GM21515 (cell line): ENCODE measurements around the gene MTG1.
"Not testable (repeated sequence)": the region's sequence is repeated elsewhere in the genome, so short reads cannot be mapped to it uniquely, and the experiment has no call there.

Source experiments
- ATAC-seq: cut with Tn5 transposase; IDR thresholded peaks from one replicate; pipeline ENCODE4 v1.9.1; 2021; ENCODE audit not compliant: unreplicated experiment

The MTG1 gene

DNA sequence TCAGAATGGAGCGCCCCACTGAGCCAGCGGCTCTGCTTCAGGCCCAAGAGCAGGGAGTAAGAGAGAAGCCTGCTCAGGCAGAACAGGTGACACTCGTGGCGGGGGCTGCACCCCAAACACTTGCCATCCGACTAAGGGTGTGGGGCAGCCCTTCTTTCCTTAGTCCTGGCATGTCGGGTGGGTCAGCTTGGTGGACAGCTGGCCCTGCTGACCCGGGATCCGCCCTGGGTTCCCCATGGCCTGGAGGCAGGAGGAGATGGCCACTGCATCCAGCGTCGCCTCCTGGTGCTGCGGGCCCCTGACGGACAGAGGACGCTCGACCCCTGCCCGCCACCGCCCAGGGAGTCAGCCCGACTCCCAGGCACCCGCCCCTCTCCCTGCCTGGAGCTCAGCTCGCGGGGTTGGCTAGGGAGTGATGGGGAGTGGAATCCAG lies 16.1 kb upstream of the MTG1 start:
- ATAC-seq, result no peak

DNA sequence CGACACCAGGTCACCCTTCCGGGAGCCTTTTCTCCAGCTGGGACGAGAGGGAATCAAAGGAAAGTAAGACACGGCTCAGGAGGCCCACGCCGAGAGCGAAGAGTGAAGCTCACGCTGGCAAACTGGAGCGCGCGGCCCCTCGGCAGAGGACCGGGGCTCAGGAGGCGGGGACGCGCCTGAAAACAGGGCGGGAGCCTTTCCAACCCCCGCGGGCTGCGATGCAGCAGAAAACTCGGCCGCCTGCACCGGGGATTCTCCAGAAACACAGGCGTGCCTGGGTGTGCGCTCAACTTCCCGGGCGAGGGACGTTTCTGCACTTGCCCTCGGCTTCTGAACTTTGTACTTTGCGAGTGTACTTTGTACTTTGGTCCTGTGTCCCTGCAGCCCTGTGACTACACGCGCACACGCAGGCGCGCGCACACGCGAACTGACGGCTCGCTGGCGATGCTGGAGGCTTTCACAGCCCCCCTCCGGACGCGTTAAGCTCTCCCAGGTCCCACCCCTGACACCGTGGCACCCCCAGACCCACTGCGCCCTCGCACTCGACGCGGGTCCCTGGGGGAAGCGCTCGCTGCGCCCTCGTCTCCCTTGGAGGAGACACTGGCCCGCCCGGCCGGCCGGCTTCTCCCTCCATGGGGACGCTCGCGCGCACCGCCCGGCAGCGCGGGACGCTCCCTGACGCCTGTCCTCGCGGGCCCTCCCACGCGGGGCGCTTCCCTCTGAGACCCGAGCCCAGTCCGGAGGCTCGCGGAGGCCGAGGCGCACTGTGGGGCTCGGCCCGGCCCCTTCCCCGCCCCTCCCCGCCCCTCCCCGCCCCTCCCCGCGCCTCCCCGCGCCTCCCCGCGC lies 15.5 kb upstream of the MTG1 start:
- ATAC-seq, result peak; percentile 39

DNA sequence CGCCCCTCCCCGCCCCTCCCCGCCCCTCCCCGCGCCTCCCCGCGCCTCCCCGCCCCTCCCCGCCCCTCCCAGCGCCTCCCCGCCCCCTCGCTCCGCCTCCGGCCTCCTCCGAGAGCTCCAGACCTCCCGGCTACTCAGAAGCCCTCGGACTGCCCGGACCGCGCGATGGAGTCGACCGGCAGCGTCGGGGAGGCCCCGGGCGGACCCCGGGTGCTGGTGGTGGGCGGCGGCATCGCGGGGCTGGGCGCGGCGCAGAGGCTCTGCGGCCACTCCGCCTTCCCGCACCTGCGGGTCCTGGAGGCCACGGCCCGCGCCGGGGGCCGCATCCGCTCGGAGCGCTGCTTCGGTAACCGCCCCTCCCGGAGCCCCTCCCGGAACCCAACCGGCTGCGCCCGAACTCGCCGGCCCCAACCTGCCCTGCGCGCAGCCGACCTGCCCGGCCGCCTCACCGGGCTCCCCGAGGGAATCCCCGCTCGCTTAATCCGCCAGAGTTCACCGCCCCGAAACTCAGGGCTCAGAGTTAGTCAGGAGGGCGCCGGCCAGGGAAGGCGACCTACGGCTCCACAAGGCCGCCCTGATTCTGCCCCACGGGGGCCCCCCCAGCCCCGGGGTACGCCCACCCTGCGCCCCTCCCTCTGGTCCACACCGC lies 14.7 kb upstream of the MTG1 start, which contains the start of gene PAOX:
TSS of gene PAOX (plus strand) at position 111 of the 649 bp plus-strand sequence. CDS start at position 166, 55 bp downstream.
- peak; percentile 54 for ATAC-seq

GRCh38 chr10:133379801-133380666 lies 13.9 kb upstream of the MTG1 start:
- peak; percentile 2 for ATAC-seq

GRCh38 chr10:133381036-133381435 lies 12.9 kb upstream of the MTG1 start:
- no peak for ATAC-seq

GRCh38 chr10:133383551-133383950 lies 10.4 kb upstream of the MTG1 start:
- no peak for ATAC-seq

DNA sequence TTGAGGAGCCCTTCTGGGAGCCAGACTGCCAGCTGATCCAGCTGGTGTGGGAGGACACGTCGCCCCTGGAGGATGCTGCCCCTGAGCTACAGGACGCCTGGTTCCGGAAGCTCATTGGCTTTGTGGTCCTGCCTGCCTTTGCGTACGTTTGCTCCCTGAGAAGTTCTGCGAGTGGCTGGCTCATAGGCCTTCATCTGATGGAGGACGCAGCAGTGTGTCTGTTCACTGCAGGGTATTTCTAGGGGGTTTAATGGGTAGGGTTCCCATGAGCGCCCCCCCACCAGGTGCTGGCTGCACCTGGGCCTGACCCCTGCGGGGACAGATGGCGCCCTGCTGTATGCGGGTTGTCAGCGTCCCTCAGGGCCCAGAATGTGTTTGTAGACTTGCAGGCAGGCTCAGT lies 9.9 kb upstream of the MTG1 start:
- ATAC-seq, result no peak

DNA sequence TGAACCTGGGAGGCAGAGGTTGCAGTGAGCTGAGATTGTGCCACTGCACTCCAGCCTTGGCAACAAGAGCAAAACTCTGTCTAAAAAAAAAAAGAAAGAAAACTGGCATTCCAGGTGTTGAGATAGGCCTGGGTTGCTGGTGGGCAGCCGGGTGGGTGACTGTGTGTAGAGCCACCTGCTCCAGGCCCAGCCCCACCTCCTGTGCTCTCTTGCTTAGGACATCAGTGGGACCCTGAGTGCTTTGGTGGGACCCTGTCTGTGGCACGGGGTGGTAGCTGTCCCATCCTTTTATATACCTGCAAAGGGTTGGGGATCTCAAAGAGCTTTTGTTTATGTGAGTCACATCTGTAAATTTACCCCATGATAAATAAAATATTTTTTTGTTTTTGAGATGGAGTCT lies 8.7 kb upstream of the MTG1 start:
- ATAC-seq, result no peak

DNA sequence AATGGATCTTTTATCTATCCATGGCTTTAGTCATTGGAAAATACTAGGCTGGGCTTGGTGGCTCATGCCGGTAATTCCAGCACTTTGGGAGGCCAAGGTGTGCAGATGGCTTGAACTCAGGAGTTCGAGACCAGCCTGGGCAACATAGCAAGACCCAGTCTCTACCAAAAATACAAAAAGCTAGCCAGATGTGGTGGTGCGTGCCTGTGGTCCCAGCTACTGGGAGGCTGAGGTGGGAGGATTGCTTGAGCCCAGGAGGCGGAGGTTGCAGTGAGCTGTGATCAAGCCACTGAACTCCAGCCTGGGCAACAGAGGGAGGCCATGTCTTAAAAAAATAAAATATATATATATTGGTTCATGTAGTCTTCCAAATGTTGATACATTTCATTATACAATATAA lies 7.0 kb upstream of the MTG1 start:
- not testable (repeated sequence) for ATAC-seq

DNA sequence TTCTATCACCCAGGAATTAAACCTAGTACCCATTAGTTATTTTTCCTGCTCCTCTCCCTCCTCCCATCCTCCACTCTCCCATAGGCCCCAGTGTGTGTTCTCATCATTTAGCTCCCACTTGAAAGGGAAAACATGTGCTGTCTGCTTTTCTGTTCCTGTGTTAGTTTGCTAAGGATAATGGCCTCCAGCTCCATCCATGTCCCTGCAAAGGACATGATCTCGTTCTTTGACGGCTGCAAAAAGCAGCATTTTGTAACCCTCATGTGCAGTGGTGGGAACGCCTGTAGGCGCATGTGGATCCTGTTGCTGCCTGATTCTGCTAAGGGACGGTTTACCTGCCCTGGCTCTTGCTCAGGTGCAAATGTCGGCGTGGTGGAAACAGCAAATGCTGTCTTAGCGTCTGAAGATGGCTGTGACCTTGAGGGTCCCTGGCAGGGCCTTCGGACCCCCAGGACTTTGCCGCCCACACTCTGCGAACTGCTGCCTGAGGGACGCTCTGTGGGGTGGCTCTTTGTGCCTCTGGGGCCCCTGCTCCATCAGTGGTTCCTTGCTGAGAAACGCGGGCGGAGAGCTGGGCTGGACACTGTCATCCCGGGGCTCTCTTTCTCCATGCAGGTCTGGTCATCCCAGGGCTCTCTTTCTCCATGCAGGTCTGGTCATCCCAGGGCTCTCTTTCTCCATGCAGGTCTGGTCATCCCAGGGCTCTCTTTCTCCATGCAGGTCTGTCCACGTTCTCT lies 5.6 kb upstream of the MTG1 start:
- no peak for ATAC-seq

DNA sequence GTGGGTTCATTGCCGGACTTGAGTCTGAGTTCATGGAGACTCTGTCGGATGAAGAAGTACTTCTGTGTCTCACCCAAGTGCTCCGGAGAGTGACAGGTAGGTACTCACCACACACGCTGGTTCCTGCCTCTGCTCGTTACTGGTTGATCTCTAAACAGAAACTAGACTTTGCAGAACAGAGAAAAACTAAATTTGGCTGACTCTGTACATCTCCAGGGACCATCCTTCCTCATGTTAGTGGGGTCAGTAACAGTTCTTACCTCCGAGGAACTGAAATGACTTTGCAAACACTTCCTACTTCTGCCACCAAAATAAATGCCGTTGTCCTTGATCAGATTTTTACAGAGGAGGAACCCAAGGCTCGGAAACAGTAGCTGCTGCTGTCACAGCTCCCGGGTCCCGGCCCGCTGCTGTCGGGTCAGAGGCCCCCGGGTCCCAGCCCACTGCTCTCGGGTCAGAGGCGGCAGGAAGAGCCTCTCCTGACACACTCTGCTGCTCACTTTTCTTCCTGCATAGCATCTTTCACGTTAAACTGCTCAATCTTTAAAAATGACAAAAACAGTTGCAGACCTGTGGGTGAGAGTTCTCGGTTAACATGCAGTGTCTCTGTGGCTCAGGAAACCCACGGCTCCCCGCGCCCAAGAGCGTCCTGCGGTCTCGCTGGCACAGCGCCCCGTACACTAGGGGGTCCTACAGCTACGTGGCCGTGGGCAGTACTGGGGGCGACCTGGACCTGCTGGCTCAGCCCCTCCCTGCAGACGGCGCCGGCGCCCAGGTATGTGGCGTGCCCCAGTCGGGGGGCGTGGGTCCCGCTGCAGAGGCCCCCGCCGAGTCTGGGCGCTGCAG lies 4.8 kb upstream of the MTG1 start:
- peak; percentile 79 for ATAC-seq

DNA sequence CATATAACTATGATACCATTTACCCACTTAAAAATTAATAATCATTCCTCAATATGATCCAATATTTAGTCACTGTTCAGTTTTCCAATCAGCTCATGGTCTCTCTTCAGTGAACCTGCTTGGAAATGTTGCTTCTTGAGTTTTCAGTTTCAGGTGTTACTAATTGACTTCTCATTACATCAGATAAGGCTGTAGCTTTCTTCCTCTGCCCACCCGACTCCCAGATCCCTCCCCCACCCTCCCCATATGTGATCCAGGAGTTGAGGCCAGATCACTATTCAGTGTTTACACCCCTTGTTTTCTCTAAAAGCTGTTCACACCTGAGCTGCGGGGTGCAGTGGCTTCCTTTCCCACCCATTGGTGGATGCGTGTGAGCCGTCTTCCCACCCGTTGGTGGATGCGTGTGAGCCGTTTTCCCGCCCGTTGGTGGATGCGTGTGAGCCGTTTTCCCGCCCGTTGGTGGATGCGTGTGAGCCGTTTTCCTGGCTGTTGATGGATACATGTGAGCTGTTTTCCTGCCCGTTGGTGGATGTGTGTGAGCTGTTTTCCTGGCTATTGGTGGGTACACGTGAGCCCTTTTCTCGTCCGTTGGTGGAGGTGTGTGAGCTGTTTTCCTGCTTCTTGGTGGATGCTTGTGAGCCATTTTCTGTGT lies 3.2 kb upstream of the MTG1 start:
- ATAC-seq, result no peak

- no peak for ATAC-seq
Observed at GRCh38 chr10:133391249-133391635, 2.7 kb upstream of the MTG1 start.

GRCh38 chr10:133391761-133392518 lies 2.0 kb upstream of the MTG1 start:
- no peak for ATAC-seq

GRCh38 chr10:133393401-133394063 lies 425 bp upstream of the MTG1 start:
- ATAC-seq, result no peak

- no peak for ATAC-seq
Observed at GRCh38 chr10:133394801-133395221, 854 bp downstream of the MTG1 start.

- no peak for ATAC-seq
Observed at GRCh38 chr10:133396035-133396624, 2.2 kb downstream of the MTG1 start.

DNA sequence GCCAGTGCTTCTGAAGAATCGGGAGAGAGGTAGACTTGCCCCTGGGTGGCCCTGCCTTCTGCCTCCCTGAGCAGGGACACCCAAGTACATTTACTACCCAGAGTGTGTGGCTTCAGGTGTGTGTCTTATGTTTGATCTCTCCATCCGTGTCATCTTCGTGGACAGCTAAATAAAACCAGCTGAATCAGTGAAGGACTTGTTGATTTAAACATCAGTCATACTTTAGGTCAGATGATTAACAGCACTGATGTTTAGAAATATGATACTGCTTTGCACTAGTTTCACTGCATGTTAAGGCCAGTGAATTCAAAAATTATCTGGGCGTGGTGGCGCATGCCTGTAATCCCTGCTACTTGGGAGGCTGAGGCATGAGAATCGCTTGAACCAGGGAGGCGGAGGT lies 4.0 kb downstream of the MTG1 start:
- ATAC-seq, result no peak
